Rectal smooth muscle tissue (tissue), 1 donor: ENCODE data around the gene CASP7.

Source experiments
- H3K27ac ChIP-seq: one replicate; pipeline ENCODE4 v1.7.0; 2013; ENCODE audit warnings: low read depth, low read length, inconsistent platforms
- H3K27me3 ChIP-seq: one replicate; pipeline ENCODE4 v1.7.0; 2013; ENCODE audit warnings: low read length; ENCODE audit not compliant: control insufficient read depth, insufficient read depth
- H3K36me3 ChIP-seq: one replicate; pipeline ENCODE4 v1.7.0; 2013; ENCODE audit warnings: low read length; ENCODE audit not compliant: control insufficient read depth, insufficient read depth
- H3K4me1 ChIP-seq: one replicate; pipeline ENCODE4 v1.7.0; 2013; ENCODE audit warnings: low read length; ENCODE audit not compliant: control insufficient read depth, insufficient read depth
- H3K4me3 ChIP-seq: one replicate; pipeline ENCODE4 v1.7.0; 2013; ENCODE audit warnings: low read length
- H3K9ac ChIP-seq: one replicate; pipeline ENCODE4 v1.7.0; 2013; ENCODE audit warnings: low read length

Gene CASP7

DNA sequence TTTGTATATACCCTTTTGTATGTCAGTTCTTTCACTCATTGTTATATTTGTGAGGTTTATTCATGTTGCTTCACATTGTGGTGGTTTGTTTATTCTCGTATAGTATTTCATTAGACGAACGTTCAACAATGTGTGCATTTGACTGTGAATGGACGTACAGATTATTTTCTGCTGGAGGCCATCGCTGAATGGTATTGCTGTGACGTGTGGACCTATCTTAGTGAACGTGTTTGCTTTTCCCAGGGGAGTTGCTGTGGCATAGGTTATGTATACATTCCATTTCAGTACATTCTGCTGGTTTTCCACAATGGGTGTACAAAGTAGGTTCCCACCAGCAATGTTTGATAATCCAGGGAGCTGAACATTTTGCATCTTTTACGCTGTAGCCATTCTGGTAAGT is 40.7 kb downstream of the CASP7 start:
- Histone ChIP-seq H3K27ac (no peak overlapping the region), H3K9ac (no peak overlapping the region), H3K4me3 (no peak overlapping the region), H3K4me1 (no peaks in the 10 kb centered on the region), H3K27me3 (no peaks in the 10 kb centered on the region), H3K36me3 (peaks cover 18% of the 10 kb centered on the region)

- H3K27me3 ChIP-seq: no peaks in the 10 kb centered on the region
- H3K9ac ChIP-seq: no peak overlapping the region
- no peak overlapping the region for H3K27ac ChIP-seq
- no peak overlapping the region for H3K4me3 ChIP-seq
- H3K36me3 ChIP-seq: peaks cover 18% of the 10 kb centered on the region
- no peaks in the 10 kb centered on the region for H3K4me1 ChIP-seq
Observed at GRCh38 chr10:113732160-113732881, 52.6 kb downstream of the CASP7 start.

DNA sequence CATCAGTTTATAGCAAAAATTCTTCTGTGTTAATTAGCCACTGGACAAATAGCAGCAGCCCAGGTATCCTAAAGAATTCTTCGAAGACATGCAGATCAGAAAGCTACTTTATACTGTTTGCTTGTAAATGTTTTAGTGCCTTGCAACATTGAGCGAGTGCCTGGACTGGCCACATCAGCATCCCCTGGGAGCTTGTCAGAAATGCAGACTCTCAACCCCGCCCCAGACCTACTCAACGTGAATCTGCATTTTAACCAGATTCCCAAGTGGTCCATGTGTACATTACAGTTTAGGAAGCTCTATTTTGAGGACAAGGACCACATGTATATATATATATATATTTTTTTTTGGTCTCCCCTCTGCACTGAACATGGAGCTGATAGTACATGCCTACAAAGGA is 53.3 kb downstream of the CASP7 start:
- no peaks in the 10 kb centered on the region for H3K27me3 ChIP-seq
- no peak overlapping the region for H3K4me3 ChIP-seq
- H3K9ac ChIP-seq: no peak overlapping the region
- H3K4me1 ChIP-seq: no peaks in the 10 kb centered on the region
- H3K27ac ChIP-seq: no peak overlapping the region
- H3K36me3 ChIP-seq: peaks cover 15% of the 10 kb centered on the region

DNA sequence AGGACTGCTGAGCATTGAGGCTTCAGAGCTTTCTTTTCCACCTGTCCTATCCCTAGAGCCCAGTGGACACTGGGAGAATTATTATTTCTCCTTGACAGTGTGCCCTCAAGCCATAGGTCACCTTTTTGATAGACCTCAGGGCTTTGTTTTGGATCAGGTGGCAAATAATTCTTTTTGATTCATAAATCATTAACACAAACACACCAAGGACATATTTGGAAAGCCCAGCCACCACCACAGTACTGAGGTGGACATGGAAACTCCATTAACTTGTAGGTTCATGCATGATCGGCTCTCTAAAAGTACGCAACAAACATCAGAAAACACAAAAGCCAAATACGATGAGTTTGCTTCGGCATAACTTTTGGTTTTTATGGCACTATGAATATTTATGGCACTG is 53.9 kb downstream of the CASP7 start:
- no peaks in the 10 kb centered on the region for H3K4me1 ChIP-seq
- H3K4me3 ChIP-seq: no peak overlapping the region
- no peaks in the 10 kb centered on the region for H3K27me3 ChIP-seq
- no peak overlapping the region for H3K27ac ChIP-seq
- H3K36me3 ChIP-seq: peaks cover 15% of the 10 kb centered on the region
- no peak overlapping the region for H3K9ac ChIP-seq

DNA sequence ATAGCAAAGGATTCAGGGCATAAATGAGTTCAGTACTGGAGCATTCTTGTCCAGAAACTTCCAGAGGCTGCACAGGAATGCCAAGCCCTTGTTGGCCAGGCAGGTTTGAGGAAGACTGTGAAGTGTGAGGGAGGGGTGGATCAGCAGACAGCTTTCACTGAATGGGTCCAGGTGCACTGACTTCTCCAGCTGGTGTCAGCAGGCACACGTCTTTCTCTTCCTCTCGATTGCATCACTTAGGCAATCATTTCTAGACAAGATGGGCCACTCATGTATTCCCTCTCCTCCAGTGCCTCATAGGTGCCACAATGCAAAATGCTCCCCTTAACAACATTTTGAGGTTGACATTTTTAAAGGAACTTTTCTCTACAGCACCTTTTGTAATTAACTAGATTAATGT is 56.2 kb downstream of the CASP7 start:
- Histone ChIP-seq H3K9ac (no peak overlapping the region), H3K4me3 (no peak overlapping the region), H3K27me3 (no peaks in the 10 kb centered on the region), H3K27ac (no peak overlapping the region), H3K4me1 (no peaks in the 10 kb centered on the region), H3K36me3 (no peaks in the 10 kb centered on the region)

GRCh38 chr10:113736576-113736975 is 56.9 kb downstream of the CASP7 start:
- Histone ChIP-seq H3K9ac (no peak overlapping the region), H3K4me1 (no peaks in the 10 kb centered on the region), H3K27ac (no peak overlapping the region), H3K4me3 (no peak overlapping the region), H3K27me3 (no peaks in the 10 kb centered on the region), H3K36me3 (no peaks in the 10 kb centered on the region)

- no peaks in the 10 kb centered on the region for H3K4me1 ChIP-seq
- no peak overlapping the region for H3K4me3 ChIP-seq
- H3K36me3 ChIP-seq: no peaks in the 10 kb centered on the region
- no peak overlapping the region for H3K9ac ChIP-seq
- H3K27me3 ChIP-seq: no peaks in the 10 kb centered on the region
- no peak overlapping the region for H3K27ac ChIP-seq
Observed at GRCh38 chr10:113739031-113739430, 59.3 kb downstream of the CASP7 start.

DNA sequence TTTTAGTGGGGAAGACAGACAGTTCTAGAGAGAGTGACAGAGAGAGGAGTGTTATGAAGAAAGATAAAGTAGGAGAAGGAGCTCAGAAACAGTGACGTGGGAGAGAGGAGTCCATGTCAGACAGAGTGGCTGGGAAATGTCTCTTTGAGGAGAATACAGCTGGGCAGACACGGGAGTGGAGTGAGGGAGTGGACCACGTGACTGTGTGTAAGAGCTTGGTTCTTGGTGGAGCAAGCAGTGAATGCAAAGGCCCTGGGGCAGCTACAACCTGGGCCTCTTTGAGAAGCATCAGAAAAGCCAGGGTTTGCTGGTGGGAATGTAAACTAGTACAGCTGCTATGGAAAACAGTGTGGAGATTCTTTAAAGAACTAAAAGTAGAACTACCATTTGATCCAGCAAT is 59.9 kb downstream of the CASP7 start:
- no peak overlapping the region for H3K4me3 ChIP-seq
- H3K36me3 ChIP-seq: no peaks in the 10 kb centered on the region
- H3K9ac ChIP-seq: no peak overlapping the region
- H3K4me1 ChIP-seq: no peaks in the 10 kb centered on the region
- H3K27me3 ChIP-seq: no peaks in the 10 kb centered on the region
- no peak overlapping the region for H3K27ac ChIP-seq

DNA sequence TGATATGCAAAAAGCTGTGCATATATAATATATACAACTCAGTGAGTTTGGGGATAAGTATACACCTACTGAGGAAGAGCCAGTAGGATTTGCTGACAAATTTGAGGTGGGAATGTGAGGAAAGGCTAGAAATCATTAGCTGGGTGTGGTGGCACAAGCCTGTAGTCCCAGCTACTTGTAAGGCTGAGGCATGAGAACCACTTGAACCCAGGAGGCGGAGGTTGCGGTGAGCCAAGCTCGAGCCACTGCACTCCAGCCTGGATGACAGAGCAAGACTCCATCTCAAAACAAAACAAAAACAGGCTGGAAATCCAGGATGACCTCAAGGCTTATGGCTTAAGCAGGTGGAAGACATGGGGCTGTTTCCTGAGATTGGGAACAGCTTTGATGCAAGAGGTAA is 61.1 kb downstream of the CASP7 start:
- no peaks in the 10 kb centered on the region for H3K36me3 ChIP-seq

DNA sequence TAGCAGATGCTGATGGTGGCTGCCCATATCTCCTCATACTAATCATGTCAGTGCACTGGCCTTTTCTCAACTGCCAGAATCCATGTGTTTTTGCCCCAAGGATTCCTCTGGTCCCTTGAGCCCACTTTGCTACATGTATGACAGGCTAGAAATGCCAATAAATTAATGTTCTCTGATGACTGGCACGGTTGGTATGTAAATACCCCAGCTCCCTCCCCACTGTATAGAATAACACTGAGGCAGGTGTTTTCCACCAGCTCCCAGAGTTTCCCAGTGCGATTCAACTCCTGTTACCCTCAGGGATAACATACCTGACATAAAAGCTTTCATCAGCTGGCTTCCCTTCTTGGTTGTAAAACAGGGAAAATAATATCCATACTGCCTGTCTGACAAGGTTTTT is 62.8 kb downstream of the CASP7 start:
- H3K27ac ChIP-seq: no peak overlapping the region
- no peak overlapping the region for H3K9ac ChIP-seq
- H3K36me3 ChIP-seq: no peaks in the 10 kb centered on the region
- no peaks in the 10 kb centered on the region for H3K27me3 ChIP-seq
- H3K4me3 ChIP-seq: no peak overlapping the region
- no peaks in the 10 kb centered on the region for H3K4me1 ChIP-seq

More for the DNA sequence above, 61.1 kb downstream of the CASP7 start:
- no peaks in the 10 kb centered on the region for H3K4me1 ChIP-seq
- no peak overlapping the region for H3K4me3 ChIP-seq
- H3K27ac ChIP-seq: no peak overlapping the region
- no peaks in the 10 kb centered on the region for H3K27me3 ChIP-seq
- no peak overlapping the region for H3K9ac ChIP-seq

DNA sequence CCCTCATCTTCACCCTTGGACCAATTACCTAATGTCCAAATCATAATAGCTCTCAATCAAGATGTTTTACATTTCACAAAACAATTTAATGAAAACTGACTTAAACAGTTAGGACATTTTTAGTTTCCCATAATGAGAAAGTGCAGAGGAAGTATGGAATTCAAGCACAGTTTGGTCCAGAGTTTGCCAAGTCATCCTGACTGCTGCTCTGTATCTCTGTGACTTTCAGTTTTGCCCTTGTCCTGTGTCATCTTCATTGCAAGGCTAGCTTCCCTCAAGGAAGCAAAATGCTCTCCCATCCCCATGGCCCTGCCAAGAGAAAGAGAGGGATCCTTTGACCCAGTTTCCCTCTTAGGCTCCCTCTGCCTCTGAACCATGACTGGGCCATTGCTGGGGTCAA is 63.9 kb downstream of the CASP7 start:
- Histone ChIP-seq H3K4me3 (no peak overlapping the region), H3K27me3 (no peaks in the 10 kb centered on the region), H3K4me1 (no peaks in the 10 kb centered on the region), H3K9ac (no peak overlapping the region), H3K27ac (no peak overlapping the region), H3K36me3 (no peaks in the 10 kb centered on the region)

- Histone ChIP-seq H3K4me1 (no peaks in the 10 kb centered on the region), H3K27ac (no peak overlapping the region)
Observed at GRCh38 chr10:113745374-113745773, 65.7 kb downstream of the CASP7 start.

DNA sequence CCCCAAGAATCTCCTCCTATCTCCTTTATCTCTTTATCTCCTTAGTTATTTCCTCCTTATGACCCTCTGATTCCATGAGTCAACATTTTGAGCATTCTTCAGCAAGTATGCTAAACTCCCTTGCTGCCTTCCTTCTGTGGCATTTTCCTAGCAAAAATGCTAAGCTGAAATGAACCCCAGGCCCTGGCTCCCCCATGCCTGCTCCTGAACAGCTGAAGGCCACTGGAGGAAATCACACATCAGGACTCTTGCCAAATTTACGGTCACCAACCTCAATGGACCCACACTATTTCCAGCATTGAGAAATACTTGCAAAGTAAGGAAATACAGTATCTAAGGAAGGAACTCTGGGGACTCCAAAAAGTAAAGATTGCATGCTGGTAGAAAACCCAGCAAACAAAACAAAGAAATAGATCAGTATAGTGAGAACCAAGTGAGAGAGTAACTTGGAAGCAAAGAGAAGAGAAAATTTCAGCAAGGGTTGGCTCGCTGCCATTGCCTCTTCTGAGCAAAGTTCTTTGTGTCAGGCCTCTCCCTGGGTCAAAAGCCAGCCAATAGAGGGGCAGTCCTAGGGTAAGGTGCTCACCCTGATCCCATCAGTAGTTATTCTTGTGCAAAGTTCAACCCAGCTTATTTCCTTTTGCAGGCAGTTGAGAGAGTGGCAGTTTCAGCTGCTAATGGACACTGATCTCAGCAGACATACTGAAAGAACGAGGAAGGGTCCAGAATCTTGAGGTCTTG is 66.7 kb downstream of the CASP7 start:
- no peak overlapping the region for H3K27ac ChIP-seq
- H3K9ac ChIP-seq: no peak overlapping the region
- no peaks in the 10 kb centered on the region for H3K4me1 ChIP-seq
- no peaks in the 10 kb centered on the region for H3K36me3 ChIP-seq
- no peaks in the 10 kb centered on the region for H3K27me3 ChIP-seq
- peak overlapping the region; percentile 19 for H3K4me3 ChIP-seq

More at GRCh38 chr10:113745374-113745773, 65.7 kb downstream of the CASP7 start:
- Histone ChIP-seq H3K9ac (no peak overlapping the region), H3K27me3 (no peaks in the 10 kb centered on the region), H3K4me3 (no peak overlapping the region), H3K36me3 (no peaks in the 10 kb centered on the region)
